SK-N-SH (cell line): ENCODE measurements around the gene GNAZ. TPM values are rescaled to one million over a fixed set of nuclear protein-coding genes. Genes with fewer than 3 reads are reported as not detected.
A peak's percentile ranks its signal among the peaks of the same experiment; 100 is the strongest.

Experiments
- CTCF ChIA-PET: fragments of 300-600, 350-600 bp; formaldehyde crosslinking; extraction: SDS; loops from one replicate; lab custom pipeline; 2021; lab: Yijun Ruan, JAX
- POLR2A ChIA-PET: fragments of 350-600 bp; sonication (Branson Sonifier 250); formaldehyde crosslinking; extraction: SDS; loops from one replicate; lab custom pipeline; 2020; ENCODE audit warnings: antibody characterized with exemption, inconsistent platforms; lab: Yijun Ruan, JAX
- DNase-seq: peaks from one replicate; pipeline ENCODE4 v3.0.0; 2012
- H2AFZ ChIP-seq: fragments of 200-600 bp; sonication (generic); 2 replicates; pipeline ENCODE4 v1.8.1; 2016; ENCODE audit warnings: antibody characterized with exemption, mild to moderate bottlenecking, low read depth
- H3F3A ChIP-seq: fragments of 200-600 bp; sonication (generic); replicated peaks from 2 replicates; pipeline ENCODE3; 2016; ENCODE audit warnings: antibody characterized with exemption, mild to moderate bottlenecking; ENCODE audit not compliant: insufficient read depth
- H3K27ac ChIP-seq, 2 experiments: fragments of 200-500 bp in 1 of 2; fragments of 200-600 bp in 1 of 2; sonication (Bioruptor generic) in 1 of 2; sonication (generic), shearing (Covaris generic) in 1 of 2; 2 replicates each; pipeline versions ENCODE4 v1.5.1 to v1.6.1; 2014 to 2016; ENCODE audit warnings: low read depth in 2 of 2, inconsistent platforms in 1 of 2, low read length in 1 of 2, mild to moderate bottlenecking in 1 of 2, mixed read lengths in 1 of 2
- H3K27me3 ChIP-seq: fragments of 200-600 bp; sonication (generic), shearing (Covaris generic); 2 replicates; pipeline ENCODE4 v1.6.1; 2016; ENCODE audit warnings: mixed run types; ENCODE audit not compliant: insufficient read depth
- H3K36me3 ChIP-seq, 2 experiments: fragments of 200-500 bp in 1 of 2; fragments of 200-600 bp in 1 of 2; sonication (Bioruptor generic) in 1 of 2; sonication (generic) in 1 of 2; replicated peaks in 1 of 2; 2 replicates each; pipeline versions ENCODE3 to v1.5.1; 2014 to 2016; ENCODE audit warnings: low read length in 1 of 2, mild to moderate bottlenecking in 1 of 2; ENCODE audit not compliant: insufficient read depth in 2 of 2, control insufficient read depth in 1 of 2
- H3K4me1 ChIP-seq, 2 experiments: fragments of 200-500 bp in 1 of 2; fragments of 200-600 bp in 1 of 2; sonication (Bioruptor generic) in 1 of 2; sonication (generic), shearing (Covaris generic) in 1 of 2; 2 replicates each; pipeline versions ENCODE4 v1.5.1 to v1.6.1; 2014 to 2016; ENCODE audit warnings: low read depth in 1 of 2, low read length in 1 of 2, mixed run types in 1 of 2; ENCODE audit not compliant: insufficient read depth in 2 of 2, control insufficient read depth in 1 of 2
- H3K4me2 ChIP-seq: fragments of 200-600 bp; sonication (generic), shearing (Covaris generic); 2 replicates; pipeline ENCODE4 v1.6.1; 2017; ENCODE audit warnings: mixed run types
- H3K4me3 ChIP-seq, 2 experiments: fragments of 200-500 bp in 1 of 2; fragments of 200-600 bp in 1 of 2; sonication (Bioruptor generic) in 1 of 2; sonication (generic), shearing (Covaris generic) in 1 of 2; 2 replicates each; pipeline versions ENCODE4 v1.5.1 to v1.8.1; 2014 to 2016; ENCODE audit warnings: low read depth in 2 of 2, inconsistent platforms in 1 of 2, low read length in 1 of 2, mild to moderate bottlenecking in 1 of 2, mixed read lengths in 1 of 2, moderate library complexity in 1 of 2
- H3K79me2 ChIP-seq: fragments of 200-600 bp; sonication (generic); 2 replicates; pipeline ENCODE4 v1.8.1; 2017; ENCODE audit warnings: mild to moderate bottlenecking; ENCODE audit not compliant: insufficient read depth
- H3K9ac ChIP-seq: fragments of 200-600 bp; sonication (generic); 2 replicates; pipeline ENCODE4 v1.6.1; 2017; ENCODE audit warnings: mixed run types
- H3K9me2 ChIP-seq: fragments of 200-600 bp; sonication (generic); 2 replicates; pipeline ENCODE4 v1.6.1; 2017; ENCODE audit warnings: mixed run types
- H3K9me3 ChIP-seq: fragments of 200-600 bp; sonication (generic); 2 replicates; pipeline ENCODE4 v1.6.1; 2017; ENCODE audit warnings: mixed run types, mild to moderate bottlenecking, moderate library complexity
- H4K20me1 ChIP-seq: fragments of 200-600 bp; sonication (generic); 2 replicates; pipeline ENCODE4 v1.6.1; 2017; ENCODE audit warnings: mild to moderate bottlenecking, mixed run types; ENCODE audit not compliant: insufficient read depth
- ELF1 ChIP-seq: IDR thresholded peaks from 2 replicates; pipeline ENCODE4 v1.4.0; 2012
- EZH2phosphoT487 ChIP-seq: fragments of 200-600 bp; sonication (generic); IDR thresholded peaks from 2 replicates; pipeline ENCODE4 v1.6.1; 2017; ENCODE audit warnings: low read depth, mixed run types, mild to moderate bottlenecking, antibody characterized with exemption, moderate library complexity, borderline replicate concordance
- FOSL2 ChIP-seq: IDR thresholded peaks from 2 replicates; pipeline ENCODE4 v1.4.0; 2012; ENCODE audit warnings: low read depth, mild to moderate bottlenecking, moderate library complexity, borderline replicate concordance
- FOXJ3 ChIP-seq: sonication (generic); formaldehyde crosslinking; IDR thresholded peaks from 2 replicates; pipeline ENCODE4 v1.5.1; 2020; ENCODE audit warnings: mild to moderate bottlenecking, missing genetic modification reagents
- FOXM1 ChIP-seq: IDR thresholded peaks from 2 replicates; pipeline ENCODE4 v1.4.0; 2012; ENCODE audit warnings: low read depth, mild to moderate bottlenecking
- MXI1 ChIP-seq: IDR thresholded peaks from 2 replicates; pipeline ENCODE4 v1.6.1; 2012; ENCODE audit warnings: mild to moderate bottlenecking, low read depth, low read length, improper control_type of control experiment
- NFIC ChIP-seq: IDR thresholded peaks from 2 replicates; pipeline ENCODE4 v1.4.0; 2012; ENCODE audit warnings: borderline replicate concordance
- NRF1 ChIP-seq: IDR thresholded peaks from 2 replicates; pipeline ENCODE4 v1.6.1; 2012; ENCODE audit warnings: low read depth, mild to moderate bottlenecking, low read length
- RXRA ChIP-seq: IDR thresholded peaks from 2 replicates; pipeline ENCODE4 v1.4.0; 2012; ENCODE audit warnings: low read depth, mild to moderate bottlenecking, borderline replicate concordance
- SIN3A ChIP-seq: IDR thresholded peaks from 2 replicates; pipeline ENCODE4 v1.6.1; 2012; ENCODE audit warnings: low read depth, mild to moderate bottlenecking, low read length, moderate library complexity, borderline replicate concordance
- TAF1 ChIP-seq: IDR thresholded peaks from 2 replicates; pipeline ENCODE4 v1.6.1; 2012; ENCODE audit warnings: low read depth, mild to moderate bottlenecking, low read length, moderate library complexity, borderline replicate concordance
- TCF12 ChIP-seq: IDR thresholded peaks from 2 replicates; pipeline ENCODE4 v1.4.0; 2012
- WGBS: methylation state at CpG from one replicate; pipeline ENCODE4 v1.1.6; 2017; ENCODE audit warnings: low lambda C conversion rate; 5-methylcytosine and 5-hydroxymethylcytosine counted together
- polyA plus RNA-seq, 3 experiments: library from polyadenylated mRNA; depleted of rRNA; stranded (reverse); fragments of >200 nt; gene quantifications; 2 replicates each; pipeline ENCODE4 v1.2.3, GENCODE V29; 2012
- TF ChIP-seq, protein P1 (sequence below): fragments of 150-350 bp; IDR thresholded peaks from 2 replicates; pipeline ENCODE4 v1.6.1; 2017; ENCODE audit warnings: antibody characterized with exemption, low read length, low read depth, borderline replicate concordance
- TF ChIP-seq, protein P2 (sequence below): fragments of 150-350 bp; IDR thresholded peaks from 2 replicates; pipeline ENCODE4 v1.6.1; 2016; ENCODE audit warnings: mild to moderate bottlenecking, low read depth, low read length
- TF ChIP-seq, protein P3 (sequence below): IDR thresholded peaks from 2 replicates; pipeline ENCODE4 v1.4.0; 2012; ENCODE audit warnings: low read depth, borderline replicate concordance

GNAZ gene
- polyA plus RNA-seq, 1 of the 3 experiments (the other 2 are of a cell fraction) = 6.5 TPM

DNA sequence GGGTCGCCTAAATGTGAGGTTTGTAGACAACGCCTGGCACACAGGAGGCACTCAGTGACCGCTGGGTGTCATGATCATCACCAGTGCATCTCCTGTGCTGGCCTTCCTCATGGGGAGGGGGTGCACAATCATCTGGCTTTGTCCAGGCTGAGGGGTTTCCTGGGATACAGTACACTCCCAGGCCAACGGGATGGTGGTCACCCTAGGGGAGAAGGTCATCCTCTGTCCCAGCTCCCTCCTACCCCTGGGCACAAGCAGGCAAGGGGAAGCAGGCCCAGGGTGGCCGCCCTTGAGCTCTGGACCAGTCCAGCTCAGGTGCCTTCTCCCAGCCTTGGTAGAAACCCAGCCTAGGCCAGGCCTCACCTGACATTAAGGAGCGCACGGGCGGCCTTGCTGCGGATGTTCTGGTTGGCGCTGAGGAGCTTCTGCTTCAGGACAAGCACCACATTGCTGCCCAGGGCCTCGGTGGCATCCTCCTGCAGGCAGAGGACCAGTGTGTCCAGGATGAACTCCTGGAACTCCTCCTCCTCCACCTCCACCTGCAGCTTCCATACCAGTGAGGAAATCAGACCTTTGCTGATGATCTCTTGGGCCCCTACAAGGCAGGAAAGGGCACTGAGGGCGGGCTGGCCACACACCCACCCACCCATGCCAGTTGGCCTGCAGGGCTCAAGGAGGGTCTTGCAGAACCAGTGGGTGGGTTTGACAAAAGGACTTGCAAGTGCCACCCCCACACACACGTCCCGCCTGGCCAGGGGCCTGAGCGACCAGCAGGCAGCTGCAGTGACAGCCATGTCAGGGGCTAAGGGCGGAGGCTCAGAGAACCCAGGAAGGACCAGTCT is 6.6 kb upstream of the GNAZ start:
- H3K79me2 ChIP-seq = no peaks in the 10 kb centered on the region
- no peaks in the 10 kb centered on the region; the same call in 1 of the 2 replicates for H3K27me3 ChIP-seq
- WGBS = 70% methylated on average over 3 of the region's 16 CpGs
- POLR2A ChIA-PET = no interaction called here
- TF ChIP-seq NRF1 = no peak
- no peak for TF ChIP-seq TCF12
- no peak for TF ChIP-seq SIN3A
- TF ChIP-seq FOXM1 = no peak
- no peak for TF ChIP-seq RXRA
- TF ChIP-seq FOXJ3 (CRISPR knock-in tag) = no peak
- TF ChIP-seq ELF1 = no peak
- no peak for TF ChIP-seq NFIC
- TF ChIP-seq, protein P1, sequence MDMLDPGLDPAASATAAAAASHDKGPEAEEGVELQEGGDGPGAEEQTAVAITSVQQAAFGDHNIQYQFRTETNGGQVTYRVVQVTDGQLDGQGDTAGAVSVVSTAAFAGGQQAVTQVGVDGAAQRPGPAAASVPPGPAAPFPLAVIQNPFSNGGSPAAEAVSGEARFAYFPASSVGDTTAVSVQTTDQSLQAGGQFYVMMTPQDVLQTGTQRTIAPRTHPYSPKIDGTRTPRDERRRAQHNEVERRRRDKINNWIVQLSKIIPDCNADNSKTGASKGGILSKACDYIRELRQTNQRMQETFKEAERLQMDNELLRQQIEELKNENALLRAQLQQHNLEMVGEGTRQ = no peak
- no peak for TF ChIP-seq MXI1
- no peak for TF ChIP-seq EZH2phosphoT487
- TF ChIP-seq, protein P2, sequence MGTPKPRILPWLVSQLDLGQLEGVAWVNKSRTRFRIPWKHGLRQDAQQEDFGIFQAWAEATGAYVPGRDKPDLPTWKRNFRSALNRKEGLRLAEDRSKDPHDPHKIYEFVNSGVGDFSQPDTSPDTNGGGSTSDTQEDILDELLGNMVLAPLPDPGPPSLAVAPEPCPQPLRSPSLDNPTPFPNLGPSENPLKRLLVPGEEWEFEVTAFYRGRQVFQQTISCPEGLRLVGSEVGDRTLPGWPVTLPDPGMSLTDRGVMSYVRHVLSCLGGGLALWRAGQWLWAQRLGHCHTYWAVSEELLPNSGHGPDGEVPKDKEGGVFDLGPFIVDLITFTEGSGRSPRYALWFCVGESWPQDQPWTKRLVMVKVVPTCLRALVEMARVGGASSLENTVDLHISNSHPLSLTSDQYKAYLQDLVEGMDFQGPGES = no peak
- TF ChIP-seq FOSL2 = no peak
- TF ChIP-seq, protein P3, sequence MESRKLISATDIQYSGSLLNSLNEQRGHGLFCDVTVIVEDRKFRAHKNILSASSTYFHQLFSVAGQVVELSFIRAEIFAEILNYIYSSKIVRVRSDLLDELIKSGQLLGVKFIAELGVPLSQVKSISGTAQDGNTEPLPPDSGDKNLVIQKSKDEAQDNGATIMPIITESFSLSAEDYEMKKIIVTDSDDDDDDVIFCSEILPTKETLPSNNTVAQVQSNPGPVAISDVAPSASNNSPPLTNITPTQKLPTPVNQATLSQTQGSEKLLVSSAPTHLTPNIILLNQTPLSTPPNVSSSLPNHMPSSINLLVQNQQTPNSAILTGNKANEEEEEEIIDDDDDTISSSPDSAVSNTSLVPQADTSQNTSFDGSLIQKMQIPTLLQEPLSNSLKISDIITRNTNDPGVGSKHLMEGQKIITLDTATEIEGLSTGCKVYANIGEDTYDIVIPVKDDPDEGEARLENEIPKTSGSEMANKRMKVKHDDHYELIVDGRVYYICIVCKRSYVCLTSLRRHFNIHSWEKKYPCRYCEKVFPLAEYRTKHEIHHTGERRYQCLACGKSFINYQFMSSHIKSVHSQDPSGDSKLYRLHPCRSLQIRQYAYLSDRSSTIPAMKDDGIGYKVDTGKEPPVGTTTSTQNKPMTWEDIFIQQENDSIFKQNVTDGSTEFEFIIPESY = no peak
- no peak for TF ChIP-seq TAF1
- no peaks in the 10 kb centered on the region for H3K36me3 ChIP-seq
- H3K27ac ChIP-seq = no peak overlapping the region
- no peaks in the 10 kb centered on the region for H4K20me1 ChIP-seq
- no peaks in the 10 kb centered on the region for H3K9me3 ChIP-seq
- no peaks in the 10 kb centered on the region for H3K9me2 ChIP-seq
- H3K4me1 ChIP-seq = peaks cover 0 to 1% of the 10 kb centered on the region in 2 experiments; a peak in 1 of 4 replicates
- H3F3A ChIP-seq = no peaks in the 10 kb centered on the region
- H3K4me3 ChIP-seq = no peak overlapping the region
- peak; percentile 2 for DNase-seq
- H2AFZ ChIP-seq = no peak overlapping the region
- no peak overlapping the region for H3K9ac ChIP-seq
- no peak overlapping the region for H3K4me2 ChIP-seq
- CTCF ChIA-PET = interaction anchor here (1.0 to 2.7 kb wide), 4 partner anchors 8 to 105 kb away, joined by 3 to 14 read pairs (median 3); no protein-coding TSS in a partner anchor
